ENCODE measurements around the gene KRT5.

KRT5 gene
- total RNA-seq: 0 to 3.0 (median 0) reads per million in 18 experiments

DNA sequence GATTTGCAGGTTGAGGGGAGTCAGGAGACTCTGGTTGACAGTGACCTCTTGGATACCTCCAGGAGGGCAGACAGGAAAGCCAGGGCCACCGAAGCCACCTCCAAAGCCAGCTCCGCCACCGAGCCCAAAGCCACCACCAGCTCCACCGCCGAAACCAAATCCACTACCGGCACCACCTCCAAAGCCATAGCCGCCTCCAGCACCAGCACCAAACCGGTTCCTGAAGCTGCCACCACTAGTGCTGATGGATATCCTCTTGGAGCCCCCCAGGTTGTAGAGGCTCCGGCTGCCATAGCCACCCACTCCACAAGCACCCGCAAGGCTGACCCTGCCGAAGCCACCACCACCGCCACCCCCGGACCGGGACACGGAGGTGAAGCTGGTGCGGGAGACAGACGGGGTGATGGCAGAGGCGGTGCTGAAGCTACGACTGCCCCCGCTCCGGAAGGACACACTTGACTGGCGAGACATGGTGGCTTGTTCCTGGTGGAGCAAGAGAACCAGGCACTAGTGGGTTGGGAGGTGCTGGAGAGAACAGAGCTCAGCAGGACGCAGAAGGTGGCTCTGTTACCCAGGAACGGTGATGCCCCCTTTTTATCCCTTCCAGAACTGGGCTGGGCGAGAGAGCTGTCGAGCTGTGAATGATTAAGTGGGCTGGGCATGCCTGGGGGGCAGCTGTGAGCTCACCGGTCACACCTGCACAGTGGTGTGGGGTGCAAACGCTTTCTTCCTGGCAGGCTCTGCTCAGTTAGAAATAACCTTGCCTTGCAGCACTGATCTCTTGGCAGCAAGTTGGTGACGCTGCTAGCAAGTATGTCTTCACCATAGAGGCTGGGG, at the start of gene KRT5:
Gene KRT5, minus strand, starts transcription at position 569 of the 837 bp plus-strand sequence. Its CDS starts 98 bp downstream, at position 471.
- no peak for DNase-seq

DNA sequence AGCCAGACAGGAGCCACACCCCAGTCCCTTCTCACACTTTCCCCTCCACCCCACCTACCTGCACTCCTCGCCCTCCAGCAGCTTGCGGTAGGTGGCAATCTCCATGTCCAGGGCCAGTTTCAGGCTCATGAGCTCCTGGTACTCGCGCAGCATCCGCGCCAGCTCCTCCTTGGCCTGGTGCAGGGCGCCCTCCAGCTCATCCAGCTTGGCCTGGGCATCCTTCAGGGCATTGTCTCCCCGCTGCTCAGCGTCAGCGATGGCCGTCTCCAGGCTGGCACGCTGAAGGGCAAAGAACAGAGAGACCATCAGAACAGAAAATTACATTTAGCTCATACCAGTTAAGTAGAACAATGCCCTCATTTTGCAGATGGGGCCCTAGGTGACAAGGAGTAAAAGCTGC, 47.9 kb upstream of the KRT5 start:
- DNase-seq: no peak

DNA sequence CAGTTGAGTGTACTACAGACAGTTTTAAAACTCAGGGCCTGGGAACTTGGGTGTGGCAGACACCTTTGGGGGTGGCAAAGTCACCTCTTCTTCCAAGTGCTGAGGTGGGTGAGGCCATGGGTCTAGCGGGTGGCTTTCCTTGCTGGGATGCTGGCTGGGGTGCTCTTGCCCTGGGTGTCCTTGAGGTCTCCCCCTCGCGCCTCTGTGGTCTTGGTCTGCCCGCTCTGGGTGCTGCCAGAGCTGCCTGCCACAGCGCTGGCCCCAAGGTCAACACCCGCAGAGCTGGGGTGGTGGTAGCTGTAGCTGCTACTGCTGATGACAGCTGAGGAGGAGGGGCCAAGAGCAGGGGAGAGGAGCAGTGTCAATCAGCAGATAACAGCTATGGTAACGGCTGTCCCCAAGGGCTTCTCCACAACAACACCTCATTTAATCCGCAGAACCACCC, 46.7 kb upstream of the KRT5 start:
- DNase-seq: no peak

DNA sequence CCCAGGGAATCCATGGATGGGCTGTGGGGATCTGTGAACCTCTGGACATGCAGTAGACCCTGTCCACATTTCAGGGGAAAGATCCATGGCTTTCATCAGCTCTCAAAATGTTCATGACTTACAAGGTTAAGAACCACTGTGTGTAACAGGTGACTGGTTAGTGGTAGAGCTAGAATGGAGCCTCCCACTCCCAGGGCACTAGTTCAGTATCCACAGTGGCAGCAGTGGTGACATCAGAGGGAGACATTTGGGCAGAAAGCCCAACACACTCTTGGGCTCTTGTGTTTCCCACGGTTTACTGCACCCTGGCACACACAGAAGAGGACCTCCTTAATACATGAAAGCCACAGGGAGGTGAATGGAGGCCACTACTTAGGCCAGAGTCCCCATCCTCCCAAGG, 44.4 kb upstream of the KRT5 start:
- no peak for DNase-seq

DNA sequence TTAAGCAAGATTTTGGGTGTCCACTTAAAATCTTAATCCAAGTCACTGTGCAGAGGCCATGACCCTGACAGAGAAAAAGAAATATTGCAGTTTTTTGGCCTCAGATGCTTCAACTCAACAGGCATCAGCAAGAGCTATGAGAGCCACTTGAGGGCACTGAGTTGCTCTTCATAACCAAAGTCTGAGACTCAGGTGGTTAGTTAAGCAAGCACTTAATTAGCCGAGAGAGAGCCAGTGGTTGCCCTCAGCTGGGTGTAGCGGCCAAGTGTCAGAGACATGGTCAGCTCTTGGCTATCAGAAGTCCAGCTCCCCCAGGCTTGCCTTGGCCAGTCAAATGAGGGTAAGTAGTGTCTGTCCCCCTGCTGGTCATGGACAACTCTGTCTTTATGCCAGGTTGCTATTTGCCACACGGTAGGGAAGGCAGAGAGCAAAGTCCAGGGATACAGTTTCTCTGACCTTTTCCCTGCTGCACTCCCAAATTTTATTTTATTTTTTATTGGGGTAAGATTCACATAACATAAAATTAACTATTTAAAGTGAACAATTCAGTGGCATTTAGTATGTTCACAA, 41.8 kb upstream of the KRT5 start:
- DNase-seq: peak in 1 of 2 donors; percentile 13

DNA sequence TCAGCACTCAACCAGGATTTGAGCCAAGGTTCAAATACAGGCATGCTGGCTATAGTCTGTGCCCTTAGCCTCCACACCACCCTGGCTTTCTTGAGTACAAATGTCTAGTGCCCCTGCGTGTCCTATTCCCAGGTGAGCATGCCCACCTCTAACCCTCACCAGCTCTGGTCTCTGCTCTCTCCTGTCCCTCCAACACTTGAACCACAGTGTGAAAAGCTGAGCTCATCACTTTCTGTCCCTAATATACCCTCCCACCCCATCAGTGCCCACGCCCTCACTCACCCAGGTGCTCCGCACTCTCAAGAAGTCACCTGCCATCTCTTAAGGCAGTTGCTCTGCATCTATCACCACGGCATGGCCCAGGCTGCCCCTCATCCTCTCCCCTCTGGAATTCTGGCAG, 39.8 kb upstream of the KRT5 start:
- no peak for DNase-seq

DNA sequence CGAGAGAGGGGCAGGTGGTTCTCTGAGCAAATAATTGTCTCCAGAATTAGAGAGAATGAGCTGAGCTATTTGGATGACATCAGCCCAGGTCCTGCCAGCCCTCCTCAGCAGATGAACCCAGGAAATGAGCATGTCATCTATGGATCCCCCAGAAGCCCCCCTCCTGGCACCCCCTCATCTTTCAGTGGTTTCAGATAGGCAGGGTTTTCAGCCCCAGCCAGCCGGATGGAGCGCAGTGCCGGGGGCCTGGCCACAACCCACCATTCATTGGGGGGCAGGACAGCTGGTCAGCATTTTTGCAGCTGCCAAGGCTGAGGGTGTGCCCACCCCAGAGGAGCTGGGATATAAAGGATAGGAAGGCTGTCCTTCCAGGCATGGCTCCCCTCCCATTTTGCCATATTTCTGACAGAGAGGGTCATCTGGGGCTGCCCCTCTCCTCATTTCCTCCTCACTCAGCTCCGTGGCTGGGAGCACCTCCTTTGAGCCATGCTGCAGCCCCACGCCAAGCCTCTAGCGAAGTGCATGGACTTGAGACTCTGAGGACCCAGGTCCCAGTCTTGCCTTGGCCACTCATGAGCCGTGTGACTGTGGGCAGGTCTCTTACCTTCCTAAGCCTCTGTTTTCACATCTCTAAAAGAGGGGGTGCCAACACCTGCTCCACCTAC, 38.7 kb upstream of the KRT5 start:
- DNase-seq: no peak

DNA sequence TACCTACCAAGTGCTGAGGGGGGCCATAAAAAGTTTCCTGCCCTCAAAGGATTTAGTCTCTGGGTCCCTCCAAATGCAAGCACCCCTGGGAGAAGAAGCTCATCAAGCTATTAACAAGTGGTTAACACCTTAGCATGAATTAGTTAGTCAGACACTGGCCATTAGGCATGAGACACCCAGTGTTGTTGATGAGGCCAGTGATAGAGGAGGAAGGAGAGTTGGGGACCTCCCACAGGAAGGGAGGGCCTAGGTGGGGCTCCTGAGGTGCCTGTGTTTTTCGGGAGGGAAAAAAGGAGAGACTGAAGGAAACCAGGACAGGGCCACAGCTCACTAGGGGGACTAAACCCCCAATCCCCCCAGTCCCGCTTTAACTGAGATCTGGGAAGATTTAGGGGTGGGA, 37.3 kb upstream of the KRT5 start:
- no peak for DNase-seq

DNA sequence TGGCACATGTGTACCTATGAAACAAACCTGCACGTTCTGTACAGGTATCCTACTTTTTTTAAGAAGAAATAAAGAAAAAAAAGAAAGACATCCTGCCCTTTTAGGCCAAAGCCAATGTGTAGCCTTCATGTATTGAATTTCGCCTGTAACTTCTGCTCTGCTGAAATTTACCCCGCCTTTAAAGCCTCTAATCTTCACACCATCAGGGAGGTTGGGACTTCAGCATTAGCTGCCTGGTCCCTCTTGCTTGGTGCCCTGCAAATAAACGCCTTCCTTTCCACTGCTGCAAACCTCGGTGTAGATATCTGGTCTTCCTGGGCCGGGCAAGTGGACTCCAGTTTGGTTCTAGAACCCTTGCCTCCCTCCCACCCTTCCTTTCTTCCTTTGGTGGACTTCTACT, 35.4 kb upstream of the KRT5 start:
- DNase-seq: no peak

DNA sequence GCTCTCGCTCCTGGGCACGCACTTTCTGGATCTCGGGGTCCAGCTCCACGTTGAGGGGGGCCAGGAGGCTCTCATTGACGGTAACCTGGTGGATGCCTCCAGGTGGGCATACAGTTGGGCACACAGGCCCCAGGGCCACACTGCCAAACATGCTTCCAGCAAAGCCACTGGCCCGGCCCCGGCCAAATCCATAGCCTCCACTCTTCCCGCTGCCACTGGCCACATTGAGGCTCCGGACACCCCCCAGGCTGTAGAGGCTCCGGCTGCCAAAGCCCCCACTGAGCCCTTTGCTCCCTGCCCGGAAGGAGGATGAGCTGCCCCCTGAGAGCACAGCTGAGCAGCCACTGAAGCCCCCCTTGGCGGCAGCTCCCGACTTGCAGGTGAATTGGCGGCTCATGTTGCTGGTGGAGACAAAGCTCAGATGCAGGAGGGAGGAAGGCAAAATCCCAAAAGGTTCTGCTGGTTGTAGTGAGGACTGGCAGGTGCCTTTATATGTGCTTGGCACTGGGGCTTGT, 32.5 kb upstream of the KRT5 start, which contains the start of gene KRT71:
Gene KRT71, minus strand, starts transcription at position 465 of the 515 bp plus-strand sequence. Its CDS starts 68 bp downstream, at position 397.
- DNase-seq: no peak

DNA sequence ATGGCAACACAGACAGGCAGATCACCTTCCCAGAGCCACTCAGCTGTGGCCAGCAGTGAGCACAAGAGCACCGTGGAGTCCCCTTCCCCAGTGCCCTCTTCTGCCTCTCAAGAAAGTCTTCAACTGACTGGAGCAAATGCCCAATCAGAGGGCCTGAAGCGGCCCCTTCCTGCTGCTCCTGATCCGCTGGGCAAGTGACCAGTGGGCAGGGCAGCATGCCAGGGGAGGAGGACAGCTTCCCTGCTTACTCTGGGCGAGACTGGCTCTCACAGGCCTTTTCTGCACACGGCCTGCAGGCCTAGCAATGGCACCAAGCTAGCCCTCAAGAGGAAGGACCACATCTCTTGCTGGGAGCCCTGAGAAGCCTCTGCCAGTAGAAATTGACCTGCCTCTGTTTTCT, 31.9 kb upstream of the KRT5 start:
- DNase-seq: no peak

DNA sequence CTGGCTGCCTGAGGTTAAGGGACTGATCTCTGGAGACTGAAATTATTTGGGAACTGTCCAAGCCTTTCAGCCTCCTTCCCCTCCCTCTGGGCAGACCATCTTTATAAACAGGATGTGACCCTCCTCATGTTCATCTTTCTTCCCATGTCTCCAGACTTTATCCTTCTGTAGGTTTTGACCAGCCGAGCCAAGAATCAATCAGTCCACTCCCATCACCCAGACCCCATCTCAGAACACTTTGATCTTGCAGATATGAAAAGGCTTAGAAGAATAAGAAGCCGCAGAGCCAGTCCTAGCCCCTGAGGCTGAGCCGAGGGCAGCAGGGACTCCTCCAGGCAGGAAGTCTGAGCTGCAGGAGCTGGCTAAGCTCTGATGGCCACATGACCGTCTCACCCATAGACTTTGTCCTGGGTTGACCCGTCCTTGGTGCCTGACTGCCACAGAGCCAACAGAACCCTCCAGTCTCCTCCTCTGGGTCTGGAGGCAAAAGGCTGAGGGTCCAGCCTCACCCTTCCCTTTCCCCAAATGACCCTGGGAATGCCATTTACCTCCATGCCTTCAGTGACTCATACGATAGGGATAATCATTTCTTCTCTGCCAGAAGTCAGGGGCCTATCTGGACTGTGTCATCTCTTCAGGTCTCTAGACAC, 31.1 kb upstream of the KRT5 start:
- DNase-seq: no peak

DNA sequence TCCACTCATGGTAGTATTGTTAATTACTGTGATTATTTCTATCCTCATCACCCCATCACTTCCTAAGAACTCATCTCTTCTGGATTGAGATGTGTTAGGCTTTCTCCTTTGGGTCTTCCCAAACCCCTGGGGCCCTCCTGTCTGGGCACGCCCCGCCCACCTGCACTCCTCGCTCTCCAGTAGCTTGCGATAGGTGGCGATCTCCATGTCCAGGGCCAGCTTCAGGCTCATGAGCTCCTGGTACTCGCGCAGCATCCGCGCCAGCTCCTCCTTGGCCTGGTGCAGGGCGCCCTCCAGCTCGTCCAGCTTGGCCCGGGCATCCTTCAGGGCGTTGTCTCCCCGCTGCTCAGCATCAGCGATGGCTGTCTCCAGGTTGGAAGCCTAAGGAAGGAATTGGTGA, 25.9 kb upstream of the KRT5 start:
- DNase-seq: no peak

DNA sequence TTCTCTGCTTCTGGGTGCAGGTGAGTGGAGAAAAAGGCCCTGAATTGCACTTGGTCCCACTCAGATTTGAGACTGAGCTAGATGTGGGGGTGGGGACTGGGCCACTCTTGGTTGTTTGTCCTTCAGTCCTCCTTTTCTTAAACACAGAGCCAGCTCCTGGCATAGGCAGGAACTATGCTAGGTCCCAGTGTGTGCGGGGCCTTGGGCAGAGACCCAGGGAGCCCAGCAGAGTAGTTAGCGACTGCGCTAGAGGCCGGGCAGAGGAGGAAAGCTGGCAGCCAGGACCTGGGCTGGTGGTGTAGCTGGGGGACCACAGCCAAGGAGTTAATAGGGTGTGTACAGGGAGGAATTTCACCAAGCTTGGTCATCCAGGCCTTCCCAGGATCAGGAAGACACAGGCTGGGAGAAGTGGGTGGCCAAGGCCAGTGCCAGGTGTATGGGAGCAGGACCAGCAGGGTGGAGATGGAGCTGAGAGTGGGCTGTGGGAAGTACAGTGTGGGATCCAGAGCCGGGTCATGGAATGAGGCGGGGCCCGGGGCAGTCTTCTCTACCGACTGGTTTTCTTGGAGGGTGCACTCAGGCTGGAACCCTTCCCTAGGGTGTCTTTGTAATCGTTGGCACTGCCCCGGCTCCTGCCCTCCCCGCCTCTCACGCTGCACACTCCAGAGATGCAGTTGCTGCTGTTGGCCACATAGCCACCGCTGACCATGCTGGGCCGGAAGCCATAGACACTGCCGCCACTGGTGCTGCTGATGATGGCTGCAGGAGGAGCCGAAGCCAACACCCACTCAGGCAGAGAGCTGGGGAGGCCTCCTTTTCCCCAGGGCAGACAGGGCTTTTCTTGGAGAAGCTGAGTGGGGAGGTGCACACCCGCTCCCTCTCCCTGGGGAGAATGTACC, 24.0 kb upstream of the KRT5 start:
- DNase-seq: no peak

DNA sequence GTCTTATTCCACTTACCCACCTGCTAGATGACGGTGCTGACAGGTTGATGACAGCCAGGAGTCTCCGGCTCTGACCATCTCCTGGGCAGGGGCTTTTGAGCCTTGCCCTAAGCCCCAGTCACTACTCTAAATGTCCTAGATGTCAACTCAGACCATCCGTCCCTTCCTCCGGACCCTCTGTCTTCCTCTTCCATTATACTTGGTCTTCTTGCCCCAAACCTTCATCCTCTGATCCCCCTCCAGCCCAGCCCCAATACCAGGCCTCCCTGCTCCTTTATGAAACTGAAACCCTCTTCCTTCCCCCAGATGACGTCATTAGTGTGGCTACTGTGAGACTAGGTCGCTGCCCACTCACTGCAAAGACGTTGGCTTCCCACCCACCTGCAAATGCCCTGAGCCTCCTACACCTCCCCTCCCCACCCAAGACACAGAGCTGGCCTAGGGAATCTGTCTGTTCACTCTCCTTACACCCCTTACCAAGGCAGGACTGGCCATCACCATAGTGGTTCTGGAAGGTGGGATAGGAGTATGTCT, 22.7 kb upstream of the KRT5 start:
- DNase-seq: no peak

DNA sequence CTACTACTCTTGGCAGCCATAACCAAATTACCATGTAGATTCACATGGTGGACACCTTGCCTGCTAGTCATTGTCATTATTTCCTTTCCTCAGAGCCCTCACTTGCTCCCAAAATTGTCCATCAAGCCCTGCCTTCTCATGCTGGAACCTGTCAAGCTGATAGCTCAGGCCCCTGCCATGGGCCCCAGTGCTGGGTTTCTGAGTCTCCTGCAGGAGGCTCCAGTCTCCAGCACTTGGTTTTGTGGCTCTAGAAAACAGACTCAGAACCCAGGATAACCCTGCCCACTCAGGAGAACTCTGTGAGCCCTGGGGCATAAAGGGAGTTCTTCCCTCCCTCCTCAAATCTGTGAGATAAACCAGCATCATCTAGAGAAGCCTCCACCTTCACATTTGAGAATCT, 22.0 kb upstream of the KRT5 start:
- DNase-seq: no peak

DNA sequence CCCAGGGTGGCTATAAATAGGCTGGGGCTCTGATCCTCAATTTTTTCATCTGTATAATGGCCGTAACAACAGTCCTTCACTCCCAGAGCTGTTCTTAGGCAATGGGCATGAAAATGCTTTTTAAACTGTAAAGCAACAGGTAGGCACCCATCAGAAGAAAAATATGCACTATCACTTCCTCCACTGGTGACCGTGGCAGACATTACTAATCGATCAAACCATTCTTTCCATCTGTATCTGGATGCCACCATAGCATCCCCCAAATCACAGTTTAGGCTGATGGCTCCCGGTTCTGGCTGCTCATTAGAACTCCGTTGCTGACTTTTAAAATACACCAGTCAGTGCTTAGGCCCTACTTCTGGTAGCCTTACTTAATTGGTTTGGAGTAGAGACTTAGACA, 21.5 kb upstream of the KRT5 start:
- no peak for DNase-seq

DNA sequence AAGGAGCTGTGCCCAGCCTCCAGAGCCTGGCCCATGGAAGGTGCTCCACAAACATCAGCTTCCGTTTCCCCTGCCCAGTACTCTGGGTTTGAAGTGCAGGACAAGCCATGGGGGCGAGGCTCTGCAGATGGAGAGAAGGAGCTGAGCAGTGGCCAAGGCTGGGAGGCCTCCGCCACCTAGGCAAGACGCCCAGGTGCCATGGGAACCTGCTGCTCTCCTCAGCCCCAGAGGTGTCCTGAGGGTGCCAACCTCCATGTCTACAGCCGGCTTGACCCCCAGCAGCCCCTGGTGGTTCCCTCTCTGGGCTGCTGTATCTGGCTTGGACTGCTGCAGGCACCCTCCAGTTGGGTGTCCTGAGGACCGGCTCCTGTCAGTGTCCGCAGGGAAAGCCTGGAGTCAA, 20.3 kb upstream of the KRT5 start:
- DNase-seq: no peak

DNA sequence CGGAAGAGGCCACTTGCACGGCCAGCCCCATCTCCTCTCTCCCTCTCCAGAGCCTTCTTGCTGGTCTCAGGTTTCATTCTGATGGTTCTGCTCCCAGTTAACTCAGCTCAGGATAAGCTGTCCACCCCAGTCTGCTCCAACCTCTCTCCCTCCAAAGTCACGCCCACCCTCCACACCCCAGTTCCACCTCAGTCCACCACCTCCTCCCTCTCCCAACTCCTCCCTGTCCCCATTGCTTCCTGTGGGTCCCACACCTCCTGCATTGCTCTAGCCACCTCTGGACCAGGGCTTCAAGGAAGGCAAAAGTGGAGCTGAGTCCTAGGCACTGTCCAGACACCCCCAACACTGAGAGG, 19.6 kb upstream of the KRT5 start:
- DNase-seq: no peak

DNA sequence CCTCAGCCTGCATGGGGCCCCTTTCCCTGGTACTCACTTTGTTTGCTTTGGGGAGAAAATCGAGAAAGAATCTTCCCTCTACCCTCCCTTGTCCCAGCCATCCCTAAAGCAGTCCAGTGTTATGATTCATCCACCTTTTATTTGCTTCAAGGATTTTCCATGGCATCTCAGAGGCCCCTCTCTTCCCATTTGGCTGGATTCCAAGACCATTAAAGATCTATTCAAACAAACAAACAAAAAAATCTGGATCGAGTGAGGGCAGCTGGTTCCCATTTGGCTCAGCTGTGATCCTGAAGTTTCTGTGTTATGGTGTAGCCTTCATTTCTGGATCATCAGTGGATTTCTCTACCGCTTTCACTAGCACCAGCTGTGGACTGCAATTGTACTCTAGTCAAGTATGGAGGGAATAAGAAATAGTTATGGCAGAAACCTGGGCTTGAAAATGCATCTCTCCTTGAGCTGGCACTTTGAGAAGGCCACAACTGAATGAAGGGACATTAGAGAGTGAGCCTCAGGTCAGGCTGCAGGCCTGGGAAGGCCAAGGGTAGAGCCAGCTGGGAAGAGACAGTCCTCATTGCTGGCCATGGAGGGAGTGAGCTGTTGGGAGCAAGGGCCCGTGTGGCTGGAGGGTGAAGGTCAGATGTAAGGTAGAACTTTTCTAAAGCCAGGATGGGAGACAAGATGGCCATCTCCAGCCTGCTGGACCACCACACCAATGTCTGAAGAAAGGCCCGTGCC, 19.1 kb upstream of the KRT5 start:
- no peak for DNase-seq

DNA sequence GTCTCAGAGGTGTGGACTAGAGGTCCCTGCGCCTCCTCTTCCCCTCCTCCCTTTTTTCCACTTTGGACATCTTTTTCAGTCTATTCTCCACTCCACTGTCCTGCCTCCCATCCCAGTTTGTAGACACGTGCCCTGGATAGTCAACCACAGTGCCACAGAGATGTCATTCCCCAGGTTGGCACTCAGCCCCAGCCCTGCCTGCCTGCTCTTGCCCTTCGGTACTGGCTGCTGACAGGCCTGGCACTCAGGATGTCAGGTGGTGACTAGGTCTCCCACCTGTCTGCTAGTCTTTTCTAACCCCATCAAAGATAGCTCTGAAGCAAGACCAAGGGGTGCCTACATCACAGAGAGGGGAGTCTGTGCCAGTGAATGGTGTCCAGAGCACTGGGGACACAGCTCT, 16.9 kb upstream of the KRT5 start:
- DNase-seq: no peak
